SK-MEL-5 (cell line): ENCODE results near the gene CATSPERD. TPM values are rescaled to one million over a fixed set of nuclear protein-coding genes. Genes with fewer than 3 reads are reported as not detected.
"Not testable (repeated sequence)": the region's sequence is repeated elsewhere in the genome, so short reads cannot be mapped to it uniquely, and the experiment has no call there.

ENCODE experiments used
- DNase-seq: peaks from one replicate; pipeline ENCODE4 v3.0.0-alpha.2; 2016; ENCODE audit warnings: low read depth, low spot score
- in situ Hi-C: cut with HindIII; loops from 2 replicates; pipeline ENCODE4 v1.10.0; 2016; ENCODE audit warnings: low sequenced_read_pairs, high pct_unique_total_duplicates, low pct_unique_long_range_greater_than_20kb
- total RNA-seq: library from RNA; depleted of rRNA; stranded (reverse); fragments of >200 nt; shearing (Covaris generic); gene quantifications from 2 replicates; pipeline ENCODE4 v1.2.3, GENCODE V29; 2014

Gene CATSPERD
- total RNA-seq, 1 experiment from 2014 or later: not detected

- DNase-seq: no peak
- in situ Hi-C loops: no loop called here
These were observed 25.3 kb upstream of the CATSPERD start for GRCh38 chr19:5694956-5695648.

DNA sequence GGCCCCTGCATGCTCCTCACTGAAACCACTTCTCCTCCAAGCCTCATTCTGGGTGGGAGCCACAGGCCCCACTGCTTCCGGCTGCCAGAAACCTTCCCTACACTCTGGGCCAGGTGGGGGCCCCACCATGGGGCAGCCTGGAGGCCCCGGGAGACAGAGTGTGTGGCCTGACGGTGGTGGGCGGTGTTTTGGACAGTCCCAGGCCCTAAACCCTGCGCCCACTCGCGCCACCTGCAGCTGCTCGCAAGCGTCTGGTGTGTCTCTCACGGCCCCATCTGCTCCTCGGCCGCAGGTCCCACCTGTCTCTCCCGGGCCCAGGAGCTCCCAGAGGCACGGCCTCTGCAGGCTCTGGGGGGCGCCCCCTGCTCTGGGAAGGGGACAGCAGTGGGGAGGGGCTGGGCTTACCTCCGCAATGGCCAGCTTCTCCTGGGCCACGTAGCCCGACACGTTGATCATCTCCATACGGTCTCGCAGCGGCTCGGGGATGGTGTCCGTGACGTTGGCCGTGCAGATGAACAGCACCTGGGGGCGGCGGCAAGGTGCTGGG, 24.7 kb upstream of the CATSPERD start:
- in situ Hi-C loops: no loop called here
- no peak for DNase-seq

- no peak for DNase-seq
- in situ Hi-C loops: no loop called here
These were observed 24.0 kb upstream of the CATSPERD start for GRCh38 chr19:5696196-5697021.

- DNase-seq: no peak
- in situ Hi-C loops: no loop called here
These were observed 23.2 kb upstream of the CATSPERD start for GRCh38 chr19:5697022-5697889.

GRCh38 chr19:5697890-5698634, 22.4 kb upstream of the CATSPERD start:
- no peak for DNase-seq

DNA sequence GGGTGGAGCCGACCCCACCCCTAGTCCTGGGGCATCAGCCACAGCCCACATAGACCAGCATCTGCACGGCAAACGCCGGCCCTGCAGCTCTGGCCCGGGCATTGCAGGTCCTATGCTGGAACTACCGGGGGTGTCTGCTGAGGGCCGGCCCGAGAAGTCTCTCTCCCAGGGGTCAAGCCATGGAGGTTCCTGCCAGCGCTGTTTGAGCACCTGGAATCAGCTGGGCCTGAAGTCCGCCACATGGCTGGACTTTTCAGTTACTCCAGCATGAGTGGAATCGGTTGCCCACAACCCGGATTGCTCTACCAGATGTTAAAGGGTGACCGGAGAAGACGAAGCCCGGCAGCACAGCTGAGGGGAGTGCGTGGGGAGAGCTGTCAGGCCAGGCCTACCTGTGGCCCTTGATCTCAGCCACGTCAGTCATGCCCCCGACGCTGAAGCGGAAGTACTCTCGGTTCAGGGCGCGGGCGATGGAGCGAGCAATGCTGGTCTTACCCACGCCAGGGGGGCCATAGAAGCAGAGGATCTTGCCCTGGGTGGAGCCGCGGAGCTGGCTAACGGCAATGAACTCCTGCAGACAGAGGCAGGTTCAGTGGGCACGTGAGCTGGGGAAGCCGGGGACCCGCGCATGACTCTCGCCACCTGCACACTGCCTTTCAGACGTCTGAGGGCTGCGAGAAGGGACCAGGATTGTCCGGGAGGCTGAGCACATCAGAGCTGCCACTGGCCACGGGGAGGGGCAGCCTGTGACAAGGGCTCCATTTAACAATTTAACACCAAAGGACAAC, 21.6 kb upstream of the CATSPERD start:
- in situ Hi-C loops: no loop called here

More at GRCh38 chr19:5697890-5698634, 22.4 kb upstream of the CATSPERD start:
- in situ Hi-C loops: no loop called here

DNA sequence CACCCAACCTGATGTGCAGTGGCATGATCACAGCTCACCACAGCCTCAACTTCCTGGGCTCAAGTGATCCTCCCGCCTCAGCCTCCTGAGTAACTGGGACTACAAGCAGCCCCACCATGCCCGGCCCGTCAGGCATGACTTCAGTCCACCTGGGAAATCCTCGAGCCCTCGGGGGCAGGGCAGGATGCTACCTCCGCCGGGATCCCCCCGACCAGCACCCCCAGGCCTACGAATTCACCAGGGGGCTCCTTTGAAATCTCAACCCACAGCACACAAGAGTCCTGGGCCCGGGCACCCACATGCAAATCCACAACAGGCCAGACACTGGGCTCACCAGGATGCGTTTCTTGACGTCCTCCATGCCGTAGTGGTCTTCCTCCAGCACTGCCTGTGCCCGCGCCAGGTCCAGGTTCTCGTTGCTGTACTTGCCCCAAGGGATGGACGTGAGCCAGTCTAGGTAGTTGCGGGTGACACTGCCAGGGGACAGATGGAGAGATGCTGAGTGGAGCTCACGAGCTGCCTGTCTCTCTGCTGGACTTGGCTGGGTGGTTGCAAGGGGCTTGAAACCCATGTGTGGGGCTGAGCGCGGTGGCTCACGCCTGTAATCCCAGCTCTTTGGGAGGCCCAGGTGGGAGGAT, 19.9 kb upstream of the CATSPERD start:
- in situ Hi-C loops: no loop called here
- DNase-seq: no peak

More for the DNA sequence above, 21.6 kb upstream of the CATSPERD start:
- DNase-seq: no peak

DNA sequence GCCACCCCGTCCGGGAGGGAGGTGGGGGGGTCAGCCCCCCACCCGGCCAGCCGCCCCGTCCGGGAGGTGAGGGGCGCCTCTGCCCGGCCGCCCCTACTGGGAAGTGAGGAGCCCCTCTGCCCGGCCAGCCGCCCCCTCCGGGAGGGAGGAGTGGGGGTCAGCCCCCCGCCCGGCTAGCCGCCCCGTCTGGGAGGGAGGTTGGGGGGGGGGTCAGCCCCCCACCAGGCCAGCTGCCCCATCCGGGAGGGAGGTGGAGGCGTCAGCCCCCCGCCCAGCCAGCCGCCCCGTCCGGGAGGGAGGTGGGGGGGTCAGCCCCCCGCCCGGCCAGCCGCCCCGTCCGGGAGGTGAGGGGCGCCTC, 18.4 kb upstream of the CATSPERD start:
- DNase-seq, in situ Hi-C loops: not testable (repeated sequence)

DNA sequence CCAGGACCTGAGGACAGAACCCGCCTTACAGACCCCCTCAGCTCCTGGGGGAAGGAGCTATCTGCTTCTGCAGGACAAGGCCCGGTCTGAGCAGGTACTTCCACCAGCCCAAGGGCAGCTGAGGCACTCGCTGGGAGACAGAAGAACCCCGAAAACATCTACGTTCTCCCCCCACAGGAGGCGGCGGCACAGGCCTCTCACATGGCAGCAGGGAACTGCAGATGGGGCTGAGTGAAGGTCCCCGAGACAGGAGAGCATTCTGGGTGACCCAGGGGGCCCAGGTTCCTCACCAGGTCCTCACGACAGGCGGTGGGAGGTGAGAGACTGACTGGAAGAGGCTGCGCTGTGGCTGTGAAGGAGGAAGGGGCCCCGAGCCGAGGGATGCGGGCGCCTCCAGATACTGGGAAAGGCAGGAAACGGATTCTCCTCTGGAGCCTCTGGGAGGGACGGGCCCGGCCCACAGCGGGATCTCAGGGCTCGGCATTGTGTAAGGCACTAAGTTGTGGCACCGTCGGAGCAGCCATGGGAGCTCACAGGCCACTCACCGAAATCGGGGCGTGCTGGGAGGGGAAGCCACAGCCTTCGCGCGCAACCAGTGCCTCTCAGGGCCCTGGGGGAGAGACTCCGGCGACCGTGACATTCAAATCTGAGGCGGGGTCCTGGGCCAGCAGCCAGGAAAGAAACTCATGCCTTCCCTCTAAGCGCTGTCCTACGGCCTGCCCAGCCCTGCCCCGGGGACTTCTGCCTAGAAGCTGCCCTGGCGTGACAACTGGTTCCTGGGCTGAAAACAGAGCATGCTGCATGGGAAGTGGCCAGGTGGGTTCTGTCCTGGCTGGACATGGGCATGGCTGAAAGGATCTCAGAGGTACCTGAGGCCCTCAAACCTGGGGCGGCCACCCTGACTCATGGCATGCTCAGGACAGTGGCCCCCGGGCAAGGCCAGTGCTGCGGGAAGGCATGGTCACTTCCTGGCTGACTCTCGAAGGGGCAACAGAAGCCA, 16.3 kb upstream of the CATSPERD start:
- DNase-seq: no peak
- in situ Hi-C loops: no loop called here

GRCh38 chr19:5705552-5705951, 14.9 kb upstream of the CATSPERD start:
- no peak for DNase-seq
- in situ Hi-C loops: no loop called here

DNA sequence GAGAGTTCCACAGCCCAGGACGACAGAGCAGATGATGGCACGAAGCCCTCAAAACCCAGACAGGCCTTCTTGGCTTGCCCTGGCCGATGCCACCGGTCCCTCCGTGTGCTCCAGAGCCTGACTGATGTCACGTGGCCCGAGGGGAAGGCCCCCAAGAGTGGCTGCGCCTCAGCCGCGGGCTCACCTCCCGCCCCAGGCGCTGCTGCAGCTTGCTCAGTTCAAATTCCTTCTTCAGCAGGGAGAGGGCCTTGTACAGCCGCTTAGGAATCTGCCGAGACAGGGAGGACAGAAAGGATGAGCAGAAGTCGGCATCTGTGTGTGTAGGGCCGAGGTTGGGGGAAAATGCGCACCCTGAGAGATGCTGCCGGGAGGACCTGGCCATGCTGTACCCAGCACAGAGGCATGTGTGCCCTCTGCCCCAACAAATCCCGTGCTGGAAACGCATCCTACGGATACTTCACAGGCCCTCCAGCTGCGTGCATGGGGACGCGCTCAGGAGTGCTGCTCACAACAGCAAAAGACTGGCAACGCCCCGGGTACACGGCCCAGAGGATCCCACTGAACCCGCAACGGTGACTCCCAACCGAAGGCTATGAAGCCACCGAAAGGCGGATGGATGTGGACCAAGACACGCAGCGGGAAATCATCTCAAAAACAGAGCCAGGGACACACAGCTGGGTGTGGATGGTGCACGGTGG, 13.4 kb upstream of the CATSPERD start:
- in situ Hi-C loops: no loop called here
- DNase-seq: no peak

GRCh38 chr19:5707576-5708575, 12.6 kb upstream of the CATSPERD start:
- in situ Hi-C loops: no loop called here
- DNase-seq: no peak

GRCh38 chr19:5711025-5711424, 9.4 kb upstream of the CATSPERD start:
- in situ Hi-C loops: no loop called here
- DNase-seq: no peak
